Naive thymus-derived CD4-positive, alpha-beta T cell (primary cell): Measurements from ENCODE around the gene CTNNA1. TPM values are rescaled to one million over a fixed set of nuclear protein-coding genes. Genes with fewer than 3 reads are reported as not detected.

Source experiments
- ATAC-seq: fragments of 150-1000 bp; cut with Tn5 transposase; 2 replicates; pipeline ENCODE4 v1.10.0; 2021; ENCODE audit warnings: mild to moderate bottlenecking, moderate library complexity
- CTCF ChIA-PET: fragments of 350-600 bp; sonication (Branson Sonifier 250); formaldehyde crosslinking; loops from one replicate; lab custom pipeline; 2021; ENCODE audit warnings: antibody characterized with exemption; lab: Charles Lee
- POLR2A ChIA-PET: fragments of 350-600 bp; sonication (Branson Sonifier 250); formaldehyde crosslinking; loops from one replicate; lab custom pipeline; 2021; ENCODE audit warnings: antibody characterized with exemption, inconsistent platforms; lab: Charles Lee
- DNase-seq, 9 donors: peaks; one replicate each; pipeline versions ENCODE4 v3.0.0 to v3.0.0-alpha.2; 2020 to 2022; ENCODE audit warnings: mixed read lengths in 1 of 9
- H3K27ac ChIP-seq: one replicate; pipeline ENCODE4 v1.7.0; 2013; ENCODE audit warnings: mild to moderate bottlenecking, low read depth, low read length, moderate library complexity
- H3K27me3 ChIP-seq, 2 donors: one replicate each; pipeline ENCODE4 v1.7.0; 2013; ENCODE audit warnings: low read length in 2 of 2, mild to moderate bottlenecking in 2 of 2, moderate library complexity in 2 of 2; ENCODE audit not compliant: control insufficient read depth in 2 of 2, insufficient read depth in 2 of 2
- H3K36me3 ChIP-seq, 3 experiments: 1 replicate in 2 of 3; 2 replicates in 1 of 3; pipeline ENCODE4 v1.7.0; 2013; ENCODE audit warnings: low read length in 3 of 3, mild to moderate bottlenecking in 3 of 3, moderate library complexity in 1 of 3; ENCODE audit not compliant: insufficient read depth in 3 of 3, control insufficient read depth in 2 of 3
- H3K4me1 ChIP-seq, 2 donors: one replicate each; pipeline ENCODE4 v1.7.0; 2013; ENCODE audit warnings: low read length in 2 of 2, mild to moderate bottlenecking in 2 of 2, moderate library complexity in 1 of 2; ENCODE audit not compliant: control insufficient read depth in 2 of 2, insufficient read depth in 2 of 2
- H3K4me3 ChIP-seq: 2 replicates; pipeline ENCODE4 v1.7.0; 2013; ENCODE audit warnings: mild to moderate bottlenecking, low read length
- H3K9me3 ChIP-seq, 3 experiments: 1 replicate in 2 of 3; 2 replicates in 1 of 3; pipeline ENCODE4 v1.7.0; 2013; ENCODE audit warnings: low read length in 3 of 3; ENCODE audit not compliant: control insufficient read depth in 2 of 3
- H3K27ac Mint-ChIP-seq, 9 donors: one replicate each; pipeline ENCODE4 v1.8.0; 2020 to 2022; ENCODE audit warnings: mixed read lengths in 9 of 9, mild to moderate bottlenecking in 8 of 9, moderate library complexity in 5 of 9, inconsistent platforms in 2 of 9
- H3K27me3 Mint-ChIP-seq, 5 donors: one replicate each; pipeline ENCODE4 v1.8.0; 2021 to 2022; ENCODE audit warnings: mixed read lengths in 5 of 5, mild to moderate bottlenecking in 1 of 5
- H3K36me3 Mint-ChIP-seq, 5 donors: one replicate each; pipeline ENCODE4 v1.8.0; 2020 to 2022; ENCODE audit warnings: mixed read lengths in 5 of 5, mild to moderate bottlenecking in 3 of 5, inconsistent platforms in 1 of 5
- H3K4me1 Mint-ChIP-seq, 7 donors: one replicate each; pipeline ENCODE4 v1.8.0; 2020 to 2022; ENCODE audit warnings: mixed read lengths in 7 of 7, mild to moderate bottlenecking in 3 of 7, inconsistent platforms in 1 of 7
- H3K4me3 Mint-ChIP-seq, 10 donors: one replicate each; pipeline ENCODE4 v1.8.0; 2020 to 2022; ENCODE audit warnings: mild to moderate bottlenecking in 10 of 10, mixed read lengths in 10 of 10, moderate library complexity in 6 of 10, inconsistent platforms in 2 of 10
- H3K9me3 Mint-ChIP-seq, 11 donors: one replicate each; pipeline ENCODE4 v1.8.0; 2020 to 2022; ENCODE audit warnings: mixed read lengths in 11 of 11, mild to moderate bottlenecking in 4 of 11, inconsistent platforms in 1 of 11, moderate library complexity in 1 of 11
- intact Hi-C, 2 donors: fragments of 100-400 bp; cut with micrococcal nuclease; formaldehyde crosslinking; loops; one replicate each; pipeline ENCODE4 v1.15.1; 2023
- polyA plus RNA-seq, 2 donors: library from polyadenylated mRNA; unstranded; fragments of 300-500 nt; fragmentation: Illumina TruSeq; gene quantifications; one replicate each; pipeline ENCODE4 v1.2.3, GENCODE V29; 2021
- total RNA-seq, 6 experiments: library from RNA in 5 of 6; stranded (reverse) in 5 of 6; gene quantifications; 1 replicate in 5 of 6; 2 replicates in 1 of 6; pipeline ENCODE4 v1.2.3 and lab custom pipeline; 2021 to 2026

The CTNNA1 gene
- total and polyA plus RNA-seq, 7 experiments from 2014 or later, result 0.78 to 52.9 (median 5.6) TPM

DNA sequence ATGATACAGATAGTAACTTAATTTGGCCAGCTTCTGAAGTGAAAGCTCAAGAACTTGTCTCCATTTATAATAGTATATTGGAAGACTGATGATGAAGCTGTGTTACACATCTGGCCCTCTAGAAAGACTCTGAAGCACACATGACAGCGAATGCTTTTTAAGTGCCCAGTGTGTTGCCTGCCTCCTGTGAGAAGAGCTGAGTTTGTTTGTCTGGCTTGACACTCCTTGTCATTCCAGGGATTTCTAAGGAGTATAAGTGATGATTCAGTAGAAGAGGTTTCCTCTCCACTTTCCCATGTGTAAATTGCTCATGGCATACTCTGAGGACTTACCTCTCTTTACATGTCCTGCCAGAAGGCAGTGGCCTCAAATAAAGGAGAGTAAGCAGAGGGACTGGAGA lies 152.3 kb downstream of the CTNNA1 start:
- peaks cover 0 to 11% (median 3%) of the 10 kb centered on the region in 7 donors for H3K4me1 Mint-ChIP-seq
- Histone ChIP-seq H3K27me3 (peaks cover 0 to 3% of the 10 kb centered on the region in 2 donors), H3K36me3 (no peaks in the 10 kb centered on the region), H3K4me3 (no peak overlapping the region), H3K27ac (no peak overlapping the region), H3K4me1 (no peaks in the 10 kb centered on the region), H3K9me3 (no peaks in the 10 kb centered on the region)
- no peak overlapping the region for H3K4me3 Mint-ChIP-seq
- H3K9me3 Mint-ChIP-seq, result no peaks in the 10 kb centered on the region
- H3K27ac Mint-ChIP-seq, result no peak overlapping the region
- intact Hi-C loops, result no loop called here
- H3K27me3 Mint-ChIP-seq, result peaks cover 0 to 20% (median 13%) of the 10 kb centered on the region in 5 donors
- ChIA-PET CTCF (no interaction called here), POLR2A (no interaction called here)
- DNase-seq (no peak), ATAC-seq (no peak)
- peaks cover 0 to 14% (median 0%) of the 10 kb centered on the region in 5 donors for H3K36me3 Mint-ChIP-seq

- peaks cover 0 to 12% (median 0%) of the 10 kb centered on the region in 5 donors for H3K36me3 Mint-ChIP-seq
- ChIA-PET POLR2A (no interaction called here), CTCF (no interaction called here)
Observed at GRCh38 chr5:138909734-138910133, 156.5 kb downstream of the CTNNA1 start.

GRCh38 chr5:138910546-138911185 lies 157.4 kb downstream of the CTNNA1 start:
- ATAC-seq, result no peak
- Mint-ChIP-seq H3K27ac (no peak overlapping the region), H3K9me3 (no peaks in the 10 kb centered on the region), H3K4me3 (no peak overlapping the region), H3K36me3 (peaks cover 0 to 10% (median 0%) of the 10 kb centered on the region in 5 donors), H3K4me1 (peaks cover 0 to 4% (median 0%) of the 10 kb centered on the region in 7 donors), H3K27me3 (peaks cover 0 to 6% (median 0%) of the 10 kb centered on the region in 5 donors)
- intact Hi-C loops, result no loop called here
- H3K4me3 ChIP-seq, result no peak overlapping the region
- H3K27me3 ChIP-seq, result peaks cover 0 to 3% of the 10 kb centered on the region in 2 donors
- CTCF ChIA-PET, result no interaction called here
- POLR2A ChIA-PET, result no interaction called here
- no peaks in the 10 kb centered on the region for H3K9me3 ChIP-seq
- H3K27ac ChIP-seq, result no peak overlapping the region
- no peak for DNase-seq
- no peaks in the 10 kb centered on the region for H3K4me1 ChIP-seq
- H3K36me3 ChIP-seq, result no peaks in the 10 kb centered on the region

More at GRCh38 chr5:138909734-138910133, 156.5 kb downstream of the CTNNA1 start:
- H3K4me1 Mint-ChIP-seq, result peaks cover 0 to 4% (median 0%) of the 10 kb centered on the region in 7 donors
- Histone ChIP-seq H3K9me3 (no peaks in the 10 kb centered on the region), H3K36me3 (no peaks in the 10 kb centered on the region), H3K4me3 (no peak overlapping the region), H3K27ac (no peak overlapping the region), H3K27me3 (peaks cover 0 to 3% of the 10 kb centered on the region in 2 donors), H3K4me1 (no peaks in the 10 kb centered on the region)
- H3K9me3 Mint-ChIP-seq, result no peaks in the 10 kb centered on the region
- intact Hi-C loops, result no loop called here
- no peak overlapping the region for H3K4me3 Mint-ChIP-seq
- H3K27me3 Mint-ChIP-seq, result peaks cover 0 to 6% (median 0%) of the 10 kb centered on the region in 5 donors
- DNase-seq, result no peak
- H3K27ac Mint-ChIP-seq, result peak overlapping the region in 1 of 9 donors; percentile 46
- no peak for ATAC-seq

DNA sequence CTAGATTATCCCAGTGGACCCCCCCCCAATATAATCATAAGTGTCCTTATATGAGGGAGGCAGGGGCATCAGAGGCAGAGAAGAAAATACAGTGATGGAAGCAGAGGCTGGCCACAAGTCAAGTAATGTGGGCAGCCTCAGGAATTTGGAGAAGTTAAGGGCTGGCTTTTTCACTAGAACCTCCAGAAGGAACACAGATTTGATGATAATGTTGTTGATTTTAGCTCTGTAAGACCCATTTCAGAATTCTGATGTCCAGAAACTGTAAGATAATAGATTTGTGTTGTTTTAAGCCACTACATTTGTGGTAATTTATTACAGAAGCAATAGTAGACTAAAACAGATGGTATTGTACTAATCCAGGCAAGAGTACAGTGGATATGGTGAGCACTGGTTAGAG lies 158.2 kb downstream of the CTNNA1 start:
- intact Hi-C loops, result no loop called here
- Mint-ChIP-seq H3K4me3 (no peak overlapping the region), H3K4me1 (peaks cover 0 to 4% (median 0%) of the 10 kb centered on the region in 7 donors), H3K36me3 (peaks cover 0 to 10% (median 0%) of the 10 kb centered on the region in 5 donors), H3K27me3 (peaks cover 0 to 6% (median 0%) of the 10 kb centered on the region in 5 donors), H3K27ac (no peak overlapping the region), H3K9me3 (no peaks in the 10 kb centered on the region)
- POLR2A ChIA-PET, result no interaction called here
- Histone ChIP-seq H3K27me3 (no peaks in the 10 kb centered on the region), H3K36me3 (no peaks in the 10 kb centered on the region), H3K4me1 (no peaks in the 10 kb centered on the region), H3K27ac (no peak overlapping the region), H3K4me3 (no peak overlapping the region), H3K9me3 (no peaks in the 10 kb centered on the region)
- CTCF ChIA-PET, result no interaction called here
- no peak for DNase-seq
- no peak for ATAC-seq

GRCh38 chr5:138912093-138912492 lies 158.9 kb downstream of the CTNNA1 start:
- peaks cover 0 to 10% (median 0%) of the 10 kb centered on the region in 5 donors for H3K36me3 Mint-ChIP-seq
- H3K4me1 ChIP-seq, result no peaks in the 10 kb centered on the region
- H3K9me3 Mint-ChIP-seq, result no peaks in the 10 kb centered on the region
- ATAC-seq (no peak), DNase-seq (no peak)
- POLR2A ChIA-PET, result no interaction called here
- H3K27me3 Mint-ChIP-seq, result peaks cover 0 to 6% (median 0%) of the 10 kb centered on the region in 5 donors
- no peaks in the 10 kb centered on the region for H3K27me3 ChIP-seq
- H3K4me1 Mint-ChIP-seq, result peaks cover 0 to 4% (median 0%) of the 10 kb centered on the region in 7 donors
- no peak overlapping the region for H3K27ac ChIP-seq
- intact Hi-C loops, result no loop called here
- no peak overlapping the region for H3K4me3 Mint-ChIP-seq
- H3K4me3 ChIP-seq, result no peak overlapping the region
- H3K36me3 ChIP-seq, result no peaks in the 10 kb centered on the region
- no peaks in the 10 kb centered on the region for H3K9me3 ChIP-seq
- CTCF ChIA-PET, result no interaction called here
- no peak overlapping the region for H3K27ac Mint-ChIP-seq

- Histone ChIP-seq H3K36me3 (no peaks in the 10 kb centered on the region), H3K4me3 (no peak overlapping the region), H3K27ac (no peak overlapping the region), H3K9me3 (no peaks in the 10 kb centered on the region), H3K4me1 (no peaks in the 10 kb centered on the region), H3K27me3 (no peaks in the 10 kb centered on the region)
- ChIA-PET POLR2A (no interaction called here), CTCF (interaction anchor here (0.6 to 0.7 kb wide), 2 partner anchors 211 to 407 kb away, joined by 4 to 5 read pairs; no protein-coding TSS in a partner anchor)
- intact Hi-C loops, result no loop called here
- H3K9me3 Mint-ChIP-seq, result no peaks in the 10 kb centered on the region
- peaks cover 0 to 10% (median 0%) of the 10 kb centered on the region in 5 donors for H3K36me3 Mint-ChIP-seq
- ATAC-seq, result no peak
- no peak for DNase-seq
- H3K27ac Mint-ChIP-seq, result no peak overlapping the region
- H3K4me1 Mint-ChIP-seq, result peaks cover 0 to 4% (median 0%) of the 10 kb centered on the region in 7 donors
- no peak overlapping the region for H3K4me3 Mint-ChIP-seq
- H3K27me3 Mint-ChIP-seq, result peaks cover 0 to 6% (median 0%) of the 10 kb centered on the region in 5 donors
Observed at GRCh38 chr5:138913773-138914172, 160.5 kb downstream of the CTNNA1 start.

GRCh38 chr5:138914338-138914737 lies 161.1 kb downstream of the CTNNA1 start:
- no peaks in the 10 kb centered on the region for H3K9me3 Mint-ChIP-seq
- Histone ChIP-seq H3K36me3 (no peaks in the 10 kb centered on the region), H3K27me3 (no peaks in the 10 kb centered on the region), H3K9me3 (no peaks in the 10 kb centered on the region), H3K27ac (no peak overlapping the region), H3K4me3 (no peak overlapping the region), H3K4me1 (no peaks in the 10 kb centered on the region)
- DNase-seq, result no peak
- peaks cover 0 to 6% (median 0%) of the 10 kb centered on the region in 5 donors for H3K27me3 Mint-ChIP-seq
- H3K36me3 Mint-ChIP-seq, result peaks cover 0 to 10% (median 0%) of the 10 kb centered on the region in 5 donors
- ATAC-seq, result no peak
- ChIA-PET POLR2A (no interaction called here), CTCF (interaction anchor here (0.7 kb wide), 1 partner anchor 408 kb away, joined by 5 read pairs; no protein-coding TSS in a partner anchor)
- H3K4me1 Mint-ChIP-seq, result peaks cover 0 to 4% (median 0%) of the 10 kb centered on the region in 7 donors
- H3K27ac Mint-ChIP-seq, result no peak overlapping the region
- intact Hi-C loops, result no loop called here
- no peak overlapping the region for H3K4me3 Mint-ChIP-seq
